Loucy (cell line): ENCODE data around the gene TVP23A.

Experiments
- CTCF ChIP-seq: fragments of 200-600 bp; sonication (generic); conservative IDR thresholded peaks from 2 replicates; pipeline ENCODE4 v1.5.1; 2014; ENCODE audit warnings: mild to moderate bottlenecking, antibody characterized with exemption, low read length
- EZH2phosphoT487 ChIP-seq: fragments of 200-600 bp; IDR thresholded peaks from 2 replicates; pipeline ENCODE4 v1.6.1; 2018; ENCODE audit warnings: antibody characterized with exemption, mild to moderate bottlenecking, moderate library complexity, borderline replicate concordance

GRCh38 chr16:10743227-10743609 lies 75.4 kb downstream of the TVP23A start:
- no peak for TF ChIP-seq CTCF
- TF ChIP-seq EZH2phosphoT487, result no peak
